Esophagus muscularis mucosa (tissue), 4 donors: ENCODE measurements around the gene HS1BP3. TPM values are rescaled to one million over a fixed set of nuclear protein-coding genes. Genes with fewer than 3 reads are reported as not detected.
A peak's percentile ranks its signal among the peaks of the same experiment; 100 is the strongest.

Source experiments
- DNase-seq: peaks from one replicate; pipeline ENCODE4 v3.0.0-alpha.2; 2017; ENCODE audit errors: extremely low spot score
- H3K27ac ChIP-seq, 4 donors: fragments of 200-600 bp; sonication (generic); replicated peaks in 1 of 4; 1 replicate in 3 of 4; 2 replicates in 1 of 4; pipeline ENCODE4 v1.5.1; 2016 to 2019; ENCODE audit warnings: mild to moderate bottlenecking in 1 of 4
- H3K27me3 ChIP-seq, 4 donors: fragments of 200-600 bp; sonication (generic); one replicate each; pipeline versions ENCODE4 v1.5.1 to v1.6.0; 2016 to 2019
- H3K36me3 ChIP-seq, 4 donors: fragments of 200-600 bp; sonication (generic); one replicate each; pipeline ENCODE4 v1.5.1; 2016 to 2019
- H3K4me1 ChIP-seq, 4 donors: fragments of 200-600 bp; sonication (generic); one replicate each; pipeline ENCODE4 v1.5.1; 2016 to 2019
- H3K4me3 ChIP-seq, 4 donors: fragments of 200-600 bp; sonication (generic); 1 replicate in 2 of 4; 2 replicates in 2 of 4; pipeline ENCODE4 v1.5.1; 2016 to 2019; ENCODE audit warnings: mild to moderate bottlenecking in 4 of 4, moderate library complexity in 1 of 4
- H3K9me3 ChIP-seq, 4 donors: fragments of 200-600 bp; sonication (generic); 1 replicate in 3 of 4; 2 replicates in 1 of 4; pipeline ENCODE4 v1.5.1; 2016 to 2019
- EP300 ChIP-seq: sonication (generic); formaldehyde crosslinking; IDR thresholded peaks from one replicate; pipeline ENCODE4 v1.6.1; 2017; ENCODE audit warnings: antibody characterized with exemption
- POLR2A ChIP-seq: fragments of 450-650 bp; IDR thresholded peaks from one replicate; pipeline ENCODE4 v1.6.1; 2017; ENCODE audit warnings: antibody characterized with exemption, moderate library complexity, mild to moderate bottlenecking, low read depth
- POLR2AphosphoS5 ChIP-seq, 2 donors: sonication (generic); formaldehyde crosslinking; IDR thresholded peaks; one replicate each; pipeline ENCODE4 v1.6.1; 2017; ENCODE audit warnings: antibody characterized with exemption in 2 of 2
- WGBS: methylation state at CpG from one replicate; pipeline ENCODE4 v1.1.5; 2018; 5-methylcytosine and 5-hydroxymethylcytosine counted together
- intact Hi-C: fragments of 100-400 bp; cut with DNase I; formaldehyde crosslinking; loops from one replicate; pipeline ENCODE4 v1.15.1; 2023
- total RNA-seq, 4 donors: library from RNA; depleted of rRNA; stranded (reverse); fragments of >200 nt; gene quantifications; one replicate each; pipeline versions ENCODE4 v1.1.0 to v1.2.1, GENCODE V29; 2016
- TF ChIP-seq, protein P1 (sequence below), 3 experiments: fragments of 200-600 bp in 2 of 3; fragments of 450-650 bp in 1 of 3; sonication (generic) in 2 of 3; IDR thresholded peaks; one replicate each; pipeline ENCODE4 v1.5.1; 2017 to 2019; ENCODE audit warnings: antibody characterized with exemption in 3 of 3, mild to moderate bottlenecking in 2 of 3, moderate library complexity in 1 of 3

HS1BP3 gene
- total RNA-seq, 4 donors from 2014 or later, result 42.6 to 95.6 (median 60.0) TPM

DNA sequence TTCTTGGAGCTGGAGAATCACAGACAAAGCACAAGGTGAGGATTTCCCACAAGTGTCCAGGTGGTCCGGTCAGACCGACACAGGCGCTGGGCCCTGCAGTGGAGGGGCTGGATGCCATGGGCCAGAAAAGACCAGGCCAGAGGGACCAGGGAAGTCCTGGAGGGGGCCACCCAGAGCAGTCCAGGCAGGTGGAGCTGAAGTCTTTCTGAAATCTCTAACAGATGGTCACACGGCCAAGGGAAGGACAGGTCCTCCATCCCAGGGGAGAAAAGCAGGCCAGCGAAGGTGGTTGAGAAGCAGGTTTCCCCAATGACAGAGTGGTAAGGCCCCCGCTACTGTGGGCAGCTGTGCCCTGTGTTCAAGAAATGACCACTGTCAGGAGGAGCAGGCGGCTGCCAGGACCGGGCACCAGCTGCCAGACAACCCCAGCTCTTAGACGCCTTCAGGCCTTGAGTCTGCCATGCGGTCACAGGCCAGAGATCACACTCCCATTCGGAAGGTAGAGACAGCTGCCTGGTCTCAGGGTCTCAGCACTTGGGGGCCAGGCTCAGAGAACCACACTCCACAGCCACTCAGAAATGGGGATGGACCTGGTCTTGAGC lies 25.9 kb downstream of the HS1BP3 start:
- H3K4me3 ChIP-seq, result no peak overlapping the region
- peaks cover 66 to 89% (median 71%) of the 10 kb centered on the region in 4 donors for H3K4me1 ChIP-seq
- no peak for DNase-seq
- peaks cover 33 to 62% (median 52%) of the 10 kb centered on the region in 4 donors for H3K36me3 ChIP-seq
- no peak for TF ChIP-seq EP300
- no peak for TF ChIP-seq POLR2AphosphoS5 (IDR thresholded peaks at IDR 0.05)
- TF ChIP-seq POLR2A, result no peak
- TF ChIP-seq, protein P1, sequence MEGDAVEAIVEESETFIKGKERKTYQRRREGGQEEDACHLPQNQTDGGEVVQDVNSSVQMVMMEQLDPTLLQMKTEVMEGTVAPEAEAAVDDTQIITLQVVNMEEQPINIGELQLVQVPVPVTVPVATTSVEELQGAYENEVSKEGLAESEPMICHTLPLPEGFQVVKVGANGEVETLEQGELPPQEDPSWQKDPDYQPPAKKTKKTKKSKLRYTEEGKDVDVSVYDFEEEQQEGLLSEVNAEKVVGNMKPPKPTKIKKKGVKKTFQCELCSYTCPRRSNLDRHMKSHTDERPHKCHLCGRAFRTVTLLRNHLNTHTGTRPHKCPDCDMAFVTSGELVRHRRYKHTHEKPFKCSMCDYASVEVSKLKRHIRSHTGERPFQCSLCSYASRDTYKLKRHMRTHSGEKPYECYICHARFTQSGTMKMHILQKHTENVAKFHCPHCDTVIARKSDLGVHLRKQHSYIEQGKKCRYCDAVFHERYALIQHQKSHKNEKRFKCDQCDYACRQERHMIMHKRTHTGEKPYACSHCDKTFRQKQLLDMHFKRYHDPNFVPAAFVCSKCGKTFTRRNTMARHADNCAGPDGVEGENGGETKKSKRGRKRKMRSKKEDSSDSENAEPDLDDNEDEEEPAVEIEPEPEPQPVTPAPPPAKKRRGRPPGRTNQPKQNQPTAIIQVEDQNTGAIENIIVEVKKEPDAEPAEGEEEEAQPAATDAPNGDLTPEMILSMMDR (IDR thresholded peaks at IDR 0.05), result no peak
- no peaks in the 10 kb centered on the region for H3K27me3 ChIP-seq
- WGBS, result 96% methylated on average over 6 of the region's 11 CpGs
- intact Hi-C loops, result no loop called here
- H3K9me3 ChIP-seq, result no peaks in the 10 kb centered on the region
- peak overlapping the region; percentile 51 to 99 (median 96) for H3K27ac ChIP-seq

DNA sequence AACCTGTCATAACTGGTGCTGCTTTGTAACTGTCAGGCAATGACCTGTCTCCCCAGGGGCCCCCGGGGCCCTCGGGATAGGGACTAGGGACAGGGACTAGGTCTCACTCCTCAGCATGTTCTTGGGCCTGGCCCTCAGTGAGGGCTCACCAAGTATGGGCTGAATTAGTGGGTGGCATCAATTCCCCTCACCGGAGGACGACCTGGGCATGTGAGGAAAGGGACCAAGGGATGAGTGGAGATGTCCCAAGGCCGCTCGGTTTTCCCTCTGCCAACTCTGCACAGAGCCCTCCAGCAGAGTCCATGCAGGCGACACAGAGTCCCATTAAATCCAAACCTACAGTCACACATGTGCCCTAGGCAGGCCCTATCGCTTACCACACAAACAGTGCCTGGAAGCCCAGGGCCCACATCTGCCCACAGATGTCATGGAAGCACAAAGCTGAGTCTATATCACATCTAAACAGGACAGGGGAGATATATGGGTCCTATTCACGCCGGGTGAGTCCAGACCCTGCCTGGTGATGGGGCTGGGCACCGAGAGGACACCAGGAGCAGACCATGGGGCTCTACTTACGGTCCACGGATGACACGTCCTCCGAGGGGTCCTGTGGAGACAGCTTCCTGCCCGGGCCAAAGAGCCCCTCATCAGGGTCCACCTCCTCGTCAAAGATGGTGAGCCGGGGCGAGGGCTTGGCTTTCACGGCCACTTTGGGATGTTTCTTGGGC lies 26.6 kb downstream of the HS1BP3 start:
- Histone ChIP-seq H3K36me3 (peaks cover 33 to 64% (median 47%) of the 10 kb centered on the region in 4 donors), H3K4me3 (no peak overlapping the region), H3K27ac (peak overlapping the region; percentile 51 to 99 (median 96)), H3K4me1 (peaks cover 70 to 89% (median 72%) of the 10 kb centered on the region in 4 donors), H3K9me3 (no peaks in the 10 kb centered on the region), H3K27me3 (no peaks in the 10 kb centered on the region)
- DNase-seq, result no peak
- TF ChIP-seq POLR2AphosphoS5 (IDR thresholded peaks at IDR 0.05) (no peak), EP300 (no peak), POLR2A (no peak)
- TF ChIP-seq, protein P1 (IDR thresholded peaks at IDR 0.05), result no peak
- WGBS, result 80% methylated on average over 1 of the region's 20 CpGs
- intact Hi-C loops, result no loop called here

DNA sequence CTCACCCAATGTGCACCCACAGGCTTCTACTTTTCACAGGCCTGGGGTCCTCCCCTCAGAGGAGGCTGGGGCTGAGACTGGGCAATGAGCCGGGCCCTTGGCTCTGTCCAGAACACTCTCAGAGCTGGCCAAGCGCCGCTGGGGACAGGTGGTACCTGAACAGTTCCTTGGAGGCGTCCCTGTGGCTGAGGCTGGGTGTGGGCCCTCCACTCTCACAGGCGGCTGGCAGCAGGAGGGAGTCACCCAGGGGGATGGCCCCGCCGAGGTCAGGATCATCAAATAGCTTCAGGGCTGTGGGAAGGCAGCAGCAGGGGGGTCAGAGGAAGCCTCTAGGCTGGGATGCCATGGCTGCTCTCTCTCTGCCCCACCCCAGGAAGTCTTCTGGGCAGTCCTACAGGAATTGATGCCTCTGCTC lies 27.1 kb downstream of the HS1BP3 start:
- Histone ChIP-seq H3K36me3 (peaks cover 33 to 64% (median 47%) of the 10 kb centered on the region in 4 donors), H3K4me3 (no peak overlapping the region), H3K9me3 (no peaks in the 10 kb centered on the region), H3K27me3 (no peaks in the 10 kb centered on the region), H3K27ac (peak overlapping the region; percentile 14 to 99 (median 96)), H3K4me1 (peaks cover 70 to 89% (median 75%) of the 10 kb centered on the region in 4 donors)
- DNase-seq, result no peak
- TF ChIP-seq, protein P1 (IDR thresholded peaks at IDR 0.05), result no peak
- no peak for TF ChIP-seq POLR2A
- no peak for TF ChIP-seq EP300
- no peak for TF ChIP-seq POLR2AphosphoS5 (IDR thresholded peaks at IDR 0.05)
- intact Hi-C loops, result no loop called here
- 80% methylated on average over 1 of the region's 7 CpGs for WGBS

DNA sequence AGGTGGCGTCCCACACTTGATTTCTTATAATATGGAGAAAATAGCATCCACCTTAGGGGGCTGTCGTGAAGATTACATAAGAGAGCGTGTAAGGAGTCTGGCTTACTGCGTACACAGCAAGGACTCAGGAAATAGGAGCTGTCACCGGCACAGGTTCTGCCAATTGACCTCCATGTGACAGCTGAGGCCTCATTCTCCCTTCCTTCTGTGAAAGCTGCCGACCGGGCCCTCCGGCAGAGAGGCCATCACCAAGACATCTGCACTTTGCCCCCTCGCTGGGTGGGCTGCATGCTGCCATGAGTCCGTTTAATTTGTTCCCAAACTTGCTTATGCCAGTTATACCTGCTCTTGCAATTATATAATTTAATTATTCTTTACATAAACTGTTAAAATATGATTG lies 27.7 kb downstream of the HS1BP3 start:
- H3K4me3 ChIP-seq, result no peak overlapping the region
- peak overlapping the region; percentile 96 to 99 (median 96) for H3K27ac ChIP-seq
- WGBS, result 88% methylated on average over 10 of the region's 10 CpGs
- no peaks in the 10 kb centered on the region for H3K9me3 ChIP-seq
- peaks cover 71 to 89% (median 78%) of the 10 kb centered on the region in 4 donors for H3K4me1 ChIP-seq
- no peak for DNase-seq
- TF ChIP-seq EP300, result no peak
- no peak for TF ChIP-seq POLR2AphosphoS5 (IDR thresholded peaks at IDR 0.05)
- TF ChIP-seq, protein P1 (IDR thresholded peaks at IDR 0.05), result no peak
- TF ChIP-seq POLR2A, result no peak
- no peaks in the 10 kb centered on the region for H3K27me3 ChIP-seq
- peaks cover 33 to 64% (median 47%) of the 10 kb centered on the region in 4 donors for H3K36me3 ChIP-seq
- intact Hi-C loops, result no loop called here
